GM18499 (cell line): ENCODE results near the gene VOPP1.
"Not testable (repeated sequence)": the region's sequence is repeated elsewhere in the genome, so short reads cannot be mapped to it uniquely, and the experiment has no call there.

Experiments
- ATAC-seq: cut with Tn5 transposase; IDR thresholded peaks from one replicate; pipeline ENCODE4 v1.9.1; 2021; ENCODE audit warnings: moderate number of reproducible peaks; ENCODE audit not compliant: insufficient read depth, unreplicated experiment

VOPP1 gene

GRCh38 chr7:55587687-55588378 is 15.5 kb upstream of the VOPP1 start:
- no peak for ATAC-seq

GRCh38 chr7:55582656-55583055 is 10.4 kb upstream of the VOPP1 start:
- ATAC-seq, result not testable (repeated sequence)

GRCh38 chr7:55576753-55577152 is 4.5 kb upstream of the VOPP1 start:
- ATAC-seq, result no peak

- no peak for ATAC-seq
These were observed 3.4 kb upstream of the VOPP1 start for GRCh38 chr7:55575733-55576132.

GRCh38 chr7:55575098-55575497 is 2.8 kb upstream of the VOPP1 start:
- ATAC-seq, result no peak

GRCh38 chr7:55574051-55574717 is 1.9 kb upstream of the VOPP1 start:
- ATAC-seq, result no peak

- ATAC-seq, result no peak
These were observed 1.1 kb upstream of the VOPP1 start for GRCh38 chr7:55573234-55573900.

GRCh38 chr7:55571511-55572377 is 558 bp downstream of the VOPP1 start:
- no peak for ATAC-seq

- no peak for ATAC-seq
These were observed 1.4 kb downstream of the VOPP1 start for GRCh38 chr7:55570939-55571338.

- ATAC-seq, result peak; percentile 37
These were observed 2.0 kb downstream of the VOPP1 start for GRCh38 chr7:55570218-55570873.

GRCh38 chr7:55569797-55570196 is 2.5 kb downstream of the VOPP1 start:
- ATAC-seq, result peak; percentile 12

- ATAC-seq, result no peak
These were observed 3.0 kb downstream of the VOPP1 start for GRCh38 chr7:55569269-55569663.

- ATAC-seq, result no peak
These were observed 3.6 kb downstream of the VOPP1 start for GRCh38 chr7:55568613-55569268.

GRCh38 chr7:55567571-55567970 is 4.7 kb downstream of the VOPP1 start:
- no peak for ATAC-seq

GRCh38 chr7:55565681-55566080 is 6.6 kb downstream of the VOPP1 start:
- ATAC-seq, result no peak

GRCh38 chr7:55563596-55564325 is 8.5 kb downstream of the VOPP1 start:
- no peak for ATAC-seq

GRCh38 chr7:55561690-55562089 is 10.6 kb downstream of the VOPP1 start:
- ATAC-seq, result no peak

- no peak for ATAC-seq
These were observed 13.1 kb downstream of the VOPP1 start for GRCh38 chr7:55558962-55559920.
